Measurements from ENCODE around the gene LMX1A.

GRCh38 chr1:165235777-165236291, 120.7 kb downstream of the LMX1A start:
- TF ChIP-seq ZNF274 (IDR thresholded peaks at IDR 0.05; ENCODE audit: low read depth, low read length) (no peak), YY1 (IDR thresholded peaks at IDR 0.05; ENCODE audit: insufficient read depth, insufficient read length) (no peak)
